CD14-positive monocyte (primary cell): ENCODE results near the gene BOD1L1. TPM values are rescaled to one million over a fixed set of nuclear protein-coding genes. Genes with fewer than 3 reads are reported as not detected.

ENCODE experiments used
- DNase-seq, 3 donors: peaks; one replicate each; pipeline ENCODE4 v3.0.0-alpha.2; 2011 to 2022
- H2AFZ ChIP-seq: 2 replicates; pipeline ENCODE4 v1.6.0; 2012; ENCODE audit warnings: mild to moderate bottlenecking, low read depth, low read length, inconsistent platforms; ENCODE audit not compliant: insufficient read depth, poor library complexity, severe bottlenecking
- H3K27ac ChIP-seq, 2 donors: 1 replicate in 1 of 2; 2 replicates in 1 of 2; pipeline ENCODE4 v1.5.1; 2012 to 2013; ENCODE audit warnings: low read length in 2 of 2, control low read depth in 1 of 2, inconsistent platforms in 1 of 2, low read depth in 1 of 2, mild to moderate bottlenecking in 1 of 2
- H3K27me3 ChIP-seq, 2 donors: one replicate each; pipeline versions ENCODE4 v1.6.0 to v1.6.1; 2011 to 2013; ENCODE audit warnings: low read length in 2 of 2; ENCODE audit not compliant: control insufficient read depth in 2 of 2, insufficient read depth in 2 of 2
- H3K36me3 ChIP-seq, 2 donors: replicated peaks in 1 of 2; 1 replicate in 1 of 2; 2 replicates in 1 of 2; pipeline versions ENCODE4 v1.5.1 to v1.6.1; 2012 to 2013; ENCODE audit warnings: low read length in 2 of 2, control low read depth in 1 of 2, inconsistent platforms in 1 of 2, mild to moderate bottlenecking in 1 of 2; ENCODE audit not compliant: insufficient read depth in 2 of 2, control insufficient read depth in 1 of 2
- H3K4me1 ChIP-seq, 2 donors: 1 replicate in 1 of 2; 2 replicates in 1 of 2; pipeline versions ENCODE4 v1.5.1 to v1.6.1; 2012 to 2013; ENCODE audit warnings: low read length in 2 of 2, control low read depth in 1 of 2, inconsistent platforms in 1 of 2, mild to moderate bottlenecking in 1 of 2, moderate library complexity in 1 of 2; ENCODE audit not compliant: insufficient read depth in 2 of 2, control insufficient read depth in 1 of 2
- H3K4me2 ChIP-seq: replicated peaks from 2 replicates; pipeline ENCODE3; 2012; ENCODE audit warnings: low read length, moderate library complexity, mild to moderate bottlenecking; ENCODE audit not compliant: poor library complexity, severe bottlenecking; ENCODE audit errors: extremely low read depth
- H3K4me3 ChIP-seq, 3 experiments: fragments of 200-600 bp in 1 of 3; sonication (generic) in 1 of 3; replicated peaks in 1 of 3; 1 replicate in 2 of 3; 2 replicates in 1 of 3; pipeline ENCODE4 v1.5.1; 2011 to 2013; ENCODE audit warnings: low read length in 3 of 3, mild to moderate bottlenecking in 3 of 3, control low read depth in 2 of 3, low read depth in 2 of 3, inconsistent platforms in 1 of 3, moderate library complexity in 1 of 3
- H3K79me2 ChIP-seq: 2 replicates; pipeline ENCODE4 v1.6.0; 2012; ENCODE audit warnings: mild to moderate bottlenecking, control low read depth, inconsistent platforms, low read length, moderate library complexity; ENCODE audit not compliant: insufficient read depth
- H3K9ac ChIP-seq: 2 replicates; pipeline ENCODE4 v1.6.0; 2017; ENCODE audit warnings: low read length, mild to moderate bottlenecking; ENCODE audit not compliant: insufficient read depth, poor library complexity, severe bottlenecking
- H3K9me3 ChIP-seq, 2 donors: replicated peaks in 1 of 2; 1 replicate in 1 of 2; 2 replicates in 1 of 2; pipeline versions ENCODE4 v1.5.1 to v1.6.1; 2012 to 2013; ENCODE audit warnings: low read length in 2 of 2, control low read depth in 1 of 2; ENCODE audit not compliant: control insufficient read depth in 1 of 2, insufficient read depth in 1 of 2
- H4K20me1 ChIP-seq: 2 replicates; pipeline ENCODE4 v1.6.0; 2012; ENCODE audit warnings: mild to moderate bottlenecking, low read length, control low read depth, moderate library complexity; ENCODE audit not compliant: insufficient read depth
- H3K27ac Mint-ChIP-seq, 7 donors: one replicate each; pipeline ENCODE4 v1.8.0; 2020; ENCODE audit warnings: mild to moderate bottlenecking in 7 of 7, mixed read lengths in 7 of 7, moderate library complexity in 6 of 7, inconsistent platforms in 2 of 7
- H3K27me3 Mint-ChIP-seq, 3 donors: one replicate each; pipeline ENCODE4 v1.8.0; 2021 to 2022; ENCODE audit warnings: low read depth in 3 of 3, mild to moderate bottlenecking in 3 of 3, mixed read lengths in 3 of 3, moderate library complexity in 3 of 3, inconsistent platforms in 1 of 3
- H3K36me3 Mint-ChIP-seq, 2 donors: one replicate each; pipeline ENCODE4 v1.8.0; 2020; ENCODE audit warnings: mixed read lengths in 2 of 2, inconsistent platforms in 1 of 2, mild to moderate bottlenecking in 1 of 2
- H3K4me1 Mint-ChIP-seq: one replicate; pipeline ENCODE4 v1.8.0; 2020; ENCODE audit warnings: mild to moderate bottlenecking, mixed read lengths
- H3K4me3 Mint-ChIP-seq, 2 donors: one replicate each; pipeline ENCODE4 v1.8.0; 2020; ENCODE audit warnings: mild to moderate bottlenecking in 2 of 2, mixed read lengths in 2 of 2, moderate library complexity in 1 of 2
- H3K9me3 Mint-ChIP-seq, 7 donors: one replicate each; pipeline ENCODE4 v1.8.0; 2020 to 2022; ENCODE audit warnings: mixed read lengths in 7 of 7, mild to moderate bottlenecking in 6 of 7, moderate library complexity in 6 of 7, inconsistent platforms in 2 of 7
- CTCF ChIP-seq: fragments of 200-600 bp; IDR thresholded peaks from one replicate; pipeline ENCODE4 v1.8.0; 2022; ENCODE audit warnings: antibody characterized with exemption, mild to moderate bottlenecking
- WGBS: methylation state at CpG from one replicate; pipeline ENCODE4 v1.1.5; 2013; ENCODE audit warnings: missing lambda C conversion rate; ENCODE audit not compliant: insufficient coverage; 5-methylcytosine and 5-hydroxymethylcytosine counted together
- intact Hi-C, 2 donors: fragments of 100-400 bp; cut with micrococcal nuclease; formaldehyde crosslinking; loops; one replicate each; pipeline versions ENCODE4 v1.15.0 to v1.15.1; 2023
- polyA plus RNA-seq, 3 donors: library from polyadenylated mRNA; depleted of rRNA in 1 of 3; unstranded in 2 of 3; stranded (reverse) in 1 of 3; fragments of 300-500 nt in 2 of 3; fragments of >200 nt in 1 of 3; fragmentation: Illumina TruSeq in 2 of 3; gene quantifications; 1 replicate in 2 of 3; 2 replicates in 1 of 3; pipeline ENCODE4 v1.2.3, GENCODE V29; 2012 to 2021

BOD1L1 gene
- polyA plus RNA-seq, 3 donors = 0.72 to 26.7 (median 1.5) TPM

- no peaks in the 10 kb centered on the region for H4K20me1 ChIP-seq
- peak; percentile 47 to 64 (median 55) for DNase-seq
- no peak overlapping the region for H3K4me3 ChIP-seq
- H3K9ac ChIP-seq = no peak overlapping the region
- H3K4me2 ChIP-seq = no peak overlapping the region
- no peaks in the 10 kb centered on the region for H3K27me3 ChIP-seq
- Mint-ChIP-seq H3K4me3 (no peak overlapping the region), H3K36me3 (peaks cover 83 to 90% of the 10 kb centered on the region in 2 donors), H3K27ac (peak overlapping the region; percentile 21 to 87 (median 81)), H3K9me3 (no peaks in the 10 kb centered on the region), H3K4me1 (peaks cover 10% of the 10 kb centered on the region), H3K27me3 (peaks cover 0 to 2% (median 0%) of the 10 kb centered on the region in 3 donors)
- TF ChIP-seq CTCF = no peak
- WGBS = no CpG with 5 or more reads among the region's 2 CpGs
- peaks cover 5 to 11% of the 10 kb centered on the region in 2 donors for H3K4me1 ChIP-seq
- H3K27ac ChIP-seq = peak overlapping the region in 1 of 2 donors; percentile 73
- H3K36me3 ChIP-seq = peaks cover 95 to 97% of the 10 kb centered on the region in 2 donors
- H2AFZ ChIP-seq = no peak overlapping the region
- H3K9me3 ChIP-seq = no peaks in the 10 kb centered on the region
- intact Hi-C loops = no loop called here
- no peaks in the 10 kb centered on the region for H3K79me2 ChIP-seq
Measured at GRCh38 chr4:13580036-13580435, 47.5 kb downstream of the BOD1L1 start.

- no CpG with 5 or more reads among the region's 3 CpGs for WGBS
- H3K27me3 ChIP-seq = no peaks in the 10 kb centered on the region
- H3K9me3 ChIP-seq = no peaks in the 10 kb centered on the region
- H3K4me3 ChIP-seq = no peak overlapping the region
- no peak overlapping the region for H2AFZ ChIP-seq
- Mint-ChIP-seq H3K9me3 (no peaks in the 10 kb centered on the region), H3K4me1 (peaks cover 10% of the 10 kb centered on the region), H3K27me3 (peaks cover 0 to 2% (median 1%) of the 10 kb centered on the region in 3 donors), H3K4me3 (no peak overlapping the region), H3K27ac (no peak overlapping the region), H3K36me3 (peaks cover 82 to 93% of the 10 kb centered on the region in 2 donors)
- H3K9ac ChIP-seq = no peak overlapping the region
- intact Hi-C loops = no loop called here
- no peak overlapping the region for H3K27ac ChIP-seq
- H3K79me2 ChIP-seq = no peaks in the 10 kb centered on the region
- no peak overlapping the region for H3K4me2 ChIP-seq
- TF ChIP-seq CTCF = no peak
- DNase-seq = no peak
- peaks cover 92 to 97% of the 10 kb centered on the region in 2 donors for H3K36me3 ChIP-seq
- peaks cover 5 to 11% of the 10 kb centered on the region in 2 donors for H3K4me1 ChIP-seq
- no peaks in the 10 kb centered on the region for H4K20me1 ChIP-seq
Measured at GRCh38 chr4:13577660-13578059, 49.9 kb downstream of the BOD1L1 start.
